ENCODE results near the gene PYURF. TPM values are rescaled to one million over a fixed set of nuclear protein-coding genes. Genes with fewer than 3 reads are reported as not detected.

The PYURF gene
- total and polyA plus RNA-seq, 10 of the 15 experiments (the other 5 are each of a cell fraction or from before 2014, with no cell fraction given), result 16.7 to 181 (median 79.6) TPM

DNA sequence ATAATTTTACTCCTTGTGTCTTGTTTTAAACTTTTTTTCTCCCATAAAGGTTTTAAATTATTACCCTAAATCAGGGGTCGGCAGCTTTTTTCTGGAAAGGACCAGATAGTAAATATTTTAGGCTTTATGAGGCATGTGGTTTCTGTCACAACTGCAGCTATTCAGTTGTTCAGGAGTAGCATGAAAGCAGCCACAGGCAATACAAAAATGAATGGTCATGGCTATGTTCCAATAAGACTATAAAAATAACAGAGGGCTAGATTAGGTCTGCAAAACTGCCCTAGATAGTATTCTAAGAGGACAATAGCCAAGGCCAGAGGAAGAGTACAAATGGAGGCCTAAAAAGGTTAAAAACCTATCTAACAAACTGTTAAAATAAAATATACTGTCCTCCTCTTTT lies 42.0 kb downstream of the PYURF start (continued):
- TF ChIP-seq, protein P1, sequence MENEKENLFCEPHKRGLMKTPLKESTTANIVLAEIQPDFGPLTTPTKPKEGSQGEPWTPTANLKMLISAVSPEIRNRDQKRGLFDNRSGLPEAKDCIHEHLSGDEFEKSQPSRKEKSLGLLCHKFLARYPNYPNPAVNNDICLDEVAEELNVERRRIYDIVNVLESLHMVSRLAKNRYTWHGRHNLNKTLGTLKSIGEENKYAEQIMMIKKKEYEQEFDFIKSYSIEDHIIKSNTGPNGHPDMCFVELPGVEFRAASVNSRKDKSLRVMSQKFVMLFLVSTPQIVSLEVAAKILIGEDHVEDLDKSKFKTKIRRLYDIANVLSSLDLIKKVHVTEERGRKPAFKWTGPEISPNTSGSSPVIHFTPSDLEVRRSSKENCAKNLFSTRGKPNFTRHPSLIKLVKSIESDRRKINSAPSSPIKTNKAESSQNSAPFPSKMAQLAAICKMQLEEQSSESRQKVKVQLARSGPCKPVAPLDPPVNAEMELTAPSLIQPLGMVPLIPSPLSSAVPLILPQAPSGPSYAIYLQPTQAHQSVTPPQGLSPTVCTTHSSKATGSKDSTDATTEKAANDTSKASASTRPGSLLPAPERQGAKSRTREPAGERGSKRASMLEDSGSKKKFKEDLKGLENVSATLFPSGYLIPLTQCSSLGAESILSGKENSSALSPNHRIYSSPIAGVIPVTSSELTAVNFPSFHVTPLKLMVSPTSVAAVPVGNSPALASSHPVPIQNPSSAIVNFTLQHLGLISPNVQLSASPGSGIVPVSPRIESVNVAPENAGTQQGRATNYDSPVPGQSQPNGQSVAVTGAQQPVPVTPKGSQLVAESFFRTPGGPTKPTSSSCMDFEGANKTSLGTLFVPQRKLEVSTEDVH (IDR thresholded peaks at IDR 0.05; ENCODE audit: low read depth, partially characterized antibody), result no peak
- no peak for TF ChIP-seq IKZF1 (conservative IDR thresholded peaks at IDR 0.05)

DNA sequence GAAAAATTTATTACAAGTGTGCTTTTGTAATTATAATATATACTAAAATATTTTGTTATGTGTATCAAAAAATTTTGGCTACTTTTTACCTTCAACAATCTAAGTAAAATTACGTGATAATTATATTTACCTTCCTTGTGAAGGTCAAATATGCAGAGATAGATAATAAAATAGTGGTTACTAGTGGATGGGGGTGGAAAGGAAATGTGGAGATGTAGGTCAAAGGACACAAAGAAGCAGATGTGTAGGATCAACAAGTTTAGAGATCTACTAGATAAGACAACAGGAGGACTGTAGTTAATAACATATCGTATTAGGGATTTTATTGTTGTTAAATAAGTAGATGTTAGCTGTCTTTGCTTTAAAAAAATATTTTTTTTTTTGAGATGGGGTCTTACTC lies 45.3 kb downstream of the PYURF start:
- in situ Hi-C loops (cut with MboI) (no loop called here), intact Hi-C loops (cut with micrococcal nuclease; ENCODE audit: unreplicated experiment) (no loop called here)
- Histone ChIP-seq H3K9ac (ENCODE audit: control insufficient read depth, insufficient read depth, low read length) (no peak overlapping the region), H3K27me3 (replicated peaks in 1 of 2; ENCODE audit: control insufficient read depth in 2 of 2, insufficient read depth in 2 of 2, low read length in 1 of 2) (no peaks in the 10 kb centered on the region), H3K27ac (ENCODE audit: control insufficient read depth, insufficient read depth) (no peak overlapping the region), H4K20me1 (ENCODE audit: control insufficient read depth, insufficient read depth) (no peaks in the 10 kb centered on the region), H3K79me2 (ENCODE audit: control insufficient read depth, insufficient read depth, low read length) (no peaks in the 10 kb centered on the region), H3K4me3 (no peak overlapping the region), H3K4me2 (ENCODE audit: control insufficient read depth, insufficient read depth) (no peak overlapping the region), H3K4me1 (ENCODE audit: control insufficient read depth, insufficient read depth, low read length) (no peaks in the 10 kb centered on the region), H2AFZ (ENCODE audit: control insufficient read depth, low read depth, low read length) (no peak overlapping the region), H3K9me3 (replicated peaks; ENCODE audit: control insufficient read depth, insufficient read depth, low read length) (no peaks in the 10 kb centered on the region), H3K36me3 (ENCODE audit: control insufficient read depth in 2 of 2, insufficient read depth in 2 of 2, low read length in 1 of 2) (no peaks in the 10 kb centered on the region)
- BruUV-seq (replicated peaks), result no TSS peak
- ATAC-seq (no peak), DNase-seq (ENCODE audit: low read depth, low spot score) (no peak), FAIRE-seq (no peak)
- ChIA-PET SMC1A (ENCODE audit: uncharacterized antibody, unreplicated experiment) (interaction anchor here (0.9 to 1.6 kb wide), 4 partner anchors 10 to 109 kb away, joined by 3 to 4 read pairs (median 3); no protein-coding TSS in a partner anchor), CTCF (interaction anchor here (0.6 to 1.9 kb wide), 3 partner anchors 37 to 277 kb away, joined by 3 to 4 read pairs (median 4); no protein-coding TSS in a partner anchor), POLR2A (no interaction called here), RAD21 (ENCODE audit: unreplicated experiment) (interaction anchor here (0.7 to 1.0 kb wide), 3 partner anchors 37 to 227 kb away, joined by 3 read pairs; no protein-coding TSS in a partner anchor)
- TF ChIP-seq, protein P2, sequence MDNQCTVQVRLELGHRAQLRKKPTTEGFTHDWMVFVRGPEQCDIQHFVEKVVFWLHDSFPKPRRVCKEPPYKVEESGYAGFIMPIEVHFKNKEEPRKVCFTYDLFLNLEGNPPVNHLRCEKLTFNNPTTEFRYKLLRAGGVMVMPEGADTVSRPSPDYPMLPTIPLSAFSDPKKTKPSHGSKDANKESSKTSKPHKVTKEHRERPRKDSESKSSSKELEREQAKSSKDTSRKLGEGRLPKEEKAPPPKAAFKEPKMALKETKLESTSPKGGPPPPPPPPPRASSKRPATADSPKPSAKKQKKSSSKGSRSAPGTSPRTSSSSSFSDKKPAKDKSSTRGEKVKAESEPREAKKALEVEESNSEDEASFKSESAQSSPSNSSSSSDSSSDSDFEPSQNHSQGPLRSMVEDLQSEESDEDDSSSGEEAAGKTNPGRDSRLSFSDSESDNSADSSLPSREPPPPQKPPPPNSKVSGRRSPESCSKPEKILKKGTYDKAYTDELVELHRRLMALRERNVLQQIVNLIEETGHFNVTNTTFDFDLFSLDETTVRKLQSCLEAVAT (IDR thresholded peaks at IDR 0.05), result no peak
- WGBS (ENCODE audit: insufficient coverage, insufficient replicate concordance, low lambda C conversion rate, missing lambda C conversion rate), result 78% methylated on average over 2 of the region's 2 CpGs
